Sigmoid colon (tissue), 7 donors: ENCODE results near the gene S100A1. TPM values are rescaled to one million over a fixed set of nuclear protein-coding genes. Genes with fewer than 3 reads are reported as not detected.
"Not testable (repeated sequence)": the region's sequence is repeated elsewhere in the genome, so short reads cannot be mapped to it uniquely, and the experiment has no call there.

ENCODE experiments used
- DNase-seq: peaks from one replicate; pipeline ENCODE4 v3.0.0-alpha.2; 2019
- H3K27ac ChIP-seq, 4 donors: fragments of 200-600 bp; sonication (generic); one replicate each; pipeline ENCODE4 v1.5.1; 2016 to 2019; ENCODE audit warnings: mild to moderate bottlenecking in 1 of 4
- H3K27me3 ChIP-seq, 3 donors: fragments of 200-600 bp; sonication (generic); one replicate each; pipeline ENCODE4 v1.5.1; 2019; ENCODE audit warnings: mild to moderate bottlenecking in 1 of 3
- H3K36me3 ChIP-seq, 4 donors: fragments of 200-600 bp; sonication (generic); one replicate each; pipeline ENCODE4 v1.5.1; 2016 to 2019
- H3K4me1 ChIP-seq, 4 donors: fragments of 200-600 bp; sonication (generic); one replicate each; pipeline ENCODE4 v1.5.1; 2017 to 2019
- H3K4me3 ChIP-seq, 4 donors: fragments of 200-600 bp; sonication (generic); one replicate each; pipeline ENCODE4 v1.5.1; 2017 to 2019; ENCODE audit warnings: mild to moderate bottlenecking in 2 of 4, moderate library complexity in 1 of 4
- H3K9me3 ChIP-seq, 4 donors: fragments of 200-600 bp in 3 of 4; sonication (generic) in 3 of 4; one replicate each; pipeline versions ENCODE4 v1.5.1 to v1.6.1; 2013 to 2019
- CTCF ChIP-seq, 4 experiments: fragments of 450-650 bp in 3 of 4; fragments of 200-600 bp in 1 of 4; IDR thresholded peaks; one replicate each; pipeline ENCODE4 v1.5.1; 2016 to 2019; ENCODE audit warnings: antibody characterized with exemption in 4 of 4, mild to moderate bottlenecking in 3 of 4, moderate library complexity in 2 of 4
- EP300 ChIP-seq, 4 donors: sonication (generic); formaldehyde crosslinking; IDR thresholded peaks; one replicate each; pipeline ENCODE4 v1.6.1; 2017; ENCODE audit warnings: antibody characterized with exemption in 4 of 4
- POLR2A ChIP-seq, 2 donors: fragments of 450-650 bp; IDR thresholded peaks; one replicate each; pipeline ENCODE4 v1.6.1; 2016; ENCODE audit warnings: antibody characterized with exemption in 2 of 2, mild to moderate bottlenecking in 2 of 2, moderate library complexity in 2 of 2
- POLR2AphosphoS5 ChIP-seq, 4 donors: sonication (generic); formaldehyde crosslinking; IDR thresholded peaks; one replicate each; pipeline ENCODE4 v1.6.1; 2017; ENCODE audit warnings: antibody characterized with exemption in 4 of 4
- WGBS, 2 donors: extraction: QIAGEN DNeasy Blood & Tissue Kit; methylation state at CpG; one replicate each; pipeline ENCODE4 v1.1.7; 2013; 5-methylcytosine and 5-hydroxymethylcytosine counted together
- intact Hi-C: fragments of 100-400 bp; cut with DNase I; formaldehyde crosslinking; loops from one replicate; pipeline ENCODE4 v1.15.1; 2023
- polyA plus RNA-seq, 3 donors: library from polyadenylated mRNA; stranded (reverse); fragments of 200-250 nt; gene quantifications; one replicate each; pipeline ENCODE4 v1.2.3, GENCODE V29; 2013
- total RNA-seq, 4 donors: library from RNA; depleted of rRNA; stranded (reverse); fragments of >200 nt; gene quantifications; one replicate each; pipeline ENCODE4 v1.1.0, GENCODE V29; 2016
- donor health status: healthy with polysubstance abuse.
- donor health status: Bipolar disorder and iron deficiency.
- donor health status: healthy.

Gene S100A1
- total and polyA plus RNA-seq, 7 donors: 2.3 to 22.2 (median 6.6) TPM

GRCh38 chr1:153661111-153661708, 33.0 kb downstream of the S100A1 start:
- DNase-seq: no peak
- Histone ChIP-seq H3K4me3 (no peak overlapping the region), H3K4me1 (peaks cover 0 to 14% (median 11%) of the 10 kb centered on the region in 4 donors), H3K9me3 (no peaks in the 10 kb centered on the region), H3K27ac (peak overlapping the region in 1 of 4 donors; percentile 10), H3K36me3 (peaks cover 50 to 62% (median 52%) of the 10 kb centered on the region in 4 donors), H3K27me3 (no peaks in the 10 kb centered on the region)
- WGBS, 2 donors: 69 to 72% methylated on average over 9 of the region's 9 CpGs
- intact Hi-C loops: no loop called here
- TF ChIP-seq CTCF (IDR thresholded peaks at IDR 0.05): no peak
- no peak for TF ChIP-seq POLR2A (IDR thresholded peaks at IDR 0.05)
- no peak for TF ChIP-seq EP300 (IDR thresholded peaks at IDR 0.05)
- no peak for TF ChIP-seq POLR2AphosphoS5 (IDR thresholded peaks at IDR 0.05)

GRCh38 chr1:153662269-153662668, 34.0 kb downstream of the S100A1 start:
- Histone ChIP-seq H3K27me3 (no peaks in the 10 kb centered on the region), H3K4me1 (peaks cover 0 to 14% (median 11%) of the 10 kb centered on the region in 4 donors), H3K9me3 (no peaks in the 10 kb centered on the region), H3K4me3 (no peak overlapping the region), H3K36me3 (peaks cover 61 to 73% (median 62%) of the 10 kb centered on the region in 4 donors), H3K27ac (no peak overlapping the region)
- 51 to 65% methylated on average over 2 of the region's 2 CpGs for WGBS, 2 donors
- intact Hi-C loops: no loop called here
- TF ChIP-seq EP300 (IDR thresholded peaks at IDR 0.05): no peak
- no peak for TF ChIP-seq POLR2A (IDR thresholded peaks at IDR 0.05)
- no peak for TF ChIP-seq POLR2AphosphoS5 (IDR thresholded peaks at IDR 0.05)
- TF ChIP-seq CTCF (IDR thresholded peaks at IDR 0.05): no peak
- DNase-seq: peak; percentile 10

- Histone ChIP-seq H3K9me3 (no peaks in the 10 kb centered on the region), H3K27ac (no peak overlapping the region), H3K4me3 (no peak overlapping the region), H3K4me1 (peaks cover 0 to 12% (median 10%) of the 10 kb centered on the region in 4 donors), H3K27me3 (no peaks in the 10 kb centered on the region), H3K36me3 (peaks cover 69 to 82% (median 71%) of the 10 kb centered on the region in 4 donors)
- peak; percentile 33 for DNase-seq
- intact Hi-C loops: no loop called here
- no peak for TF ChIP-seq EP300 (IDR thresholded peaks at IDR 0.05)
- no peak for TF ChIP-seq POLR2AphosphoS5 (IDR thresholded peaks at IDR 0.05)
- no peak for TF ChIP-seq CTCF (IDR thresholded peaks at IDR 0.05)
- TF ChIP-seq POLR2A (IDR thresholded peaks at IDR 0.05): no peak
- 78 to 90% methylated on average over 5 of the region's 5 CpGs for WGBS, 2 donors
These were observed 35.0 kb downstream of the S100A1 start for GRCh38 chr1:153663211-153663610.

- WGBS, 2 donors: 86 to 94% methylated on average over 4 of the region's 4 CpGs
- no peak for DNase-seq
- no peak for TF ChIP-seq POLR2A (IDR thresholded peaks at IDR 0.05)
- TF ChIP-seq POLR2AphosphoS5 (IDR thresholded peaks at IDR 0.05): no peak
- TF ChIP-seq CTCF (IDR thresholded peaks at IDR 0.05): no peak
- no peak for TF ChIP-seq EP300 (IDR thresholded peaks at IDR 0.05)
- Histone ChIP-seq H3K27ac (no peak overlapping the region), H3K9me3 (no peaks in the 10 kb centered on the region), H3K27me3 (no peaks in the 10 kb centered on the region), H3K4me3 (no peak overlapping the region), H3K4me1 (peaks cover 0 to 20% (median 15%) of the 10 kb centered on the region in 4 donors), H3K36me3 (peaks cover 53 to 68% (median 65%) of the 10 kb centered on the region in 4 donors)
- intact Hi-C loops: no loop called here
These were observed 39.2 kb downstream of the S100A1 start for GRCh38 chr1:153667439-153667838.

GRCh38 chr1:153668672-153669071, 40.4 kb downstream of the S100A1 start:
- H3K27ac ChIP-seq, H3K9me3 ChIP-seq, intact Hi-C loops, H3K4me3 ChIP-seq, H3K27me3 ChIP-seq: not testable (repeated sequence)
- Histone ChIP-seq H3K36me3 (peaks cover 43 to 56% (median 53%) of the 10 kb centered on the region in 4 donors), H3K4me1 (peaks cover 0 to 20% (median 15%) of the 10 kb centered on the region in 4 donors)
- DNase-seq: peak; percentile 43
- WGBS, 2 donors: 95 to 97% methylated on average over 8 of the region's 8 CpGs
